HT1080 (cell line): Measurements from ENCODE around the gene BLTP3B. TPM values are rescaled to one million over a fixed set of nuclear protein-coding genes. Genes with fewer than 3 reads are reported as not detected.
"Not testable (repeated sequence)": the region's sequence is repeated elsewhere in the genome, so short reads cannot be mapped to it uniquely, and the experiment has no call there.

Experiments used
- DNase-seq: peaks from one replicate; pipeline ENCODE4 v3.0.0-alpha.2; 2015; ENCODE audit warnings: low read depth
- polyA plus RNA-seq, 2 experiments: library from polyadenylated mRNA; depleted of rRNA; stranded (reverse); fragments of >200 nt; gene quantifications; 2 replicates each; pipeline ENCODE4 v1.2.3, GENCODE V29; 2015
- total RNA-seq: library from RNA; depleted of rRNA; stranded (reverse); fragments of >200 nt; shearing (Covaris generic); gene quantifications from 2 replicates; pipeline ENCODE4 v1.2.3, GENCODE V29; 2014; rRNA removed

The BLTP3B gene
- total RNA-seq = 23.6 and 24.0 TPM in 2 replicates
- 13.0 and 18.1 TPM in 2 replicates for polyA plus RNA-seq (2015; cell fraction: cytosol; rRNA removed)
- 9.7 and 11.3 TPM in 2 replicates for polyA plus RNA-seq (2015; cell fraction: nucleus; rRNA removed)

DNA sequence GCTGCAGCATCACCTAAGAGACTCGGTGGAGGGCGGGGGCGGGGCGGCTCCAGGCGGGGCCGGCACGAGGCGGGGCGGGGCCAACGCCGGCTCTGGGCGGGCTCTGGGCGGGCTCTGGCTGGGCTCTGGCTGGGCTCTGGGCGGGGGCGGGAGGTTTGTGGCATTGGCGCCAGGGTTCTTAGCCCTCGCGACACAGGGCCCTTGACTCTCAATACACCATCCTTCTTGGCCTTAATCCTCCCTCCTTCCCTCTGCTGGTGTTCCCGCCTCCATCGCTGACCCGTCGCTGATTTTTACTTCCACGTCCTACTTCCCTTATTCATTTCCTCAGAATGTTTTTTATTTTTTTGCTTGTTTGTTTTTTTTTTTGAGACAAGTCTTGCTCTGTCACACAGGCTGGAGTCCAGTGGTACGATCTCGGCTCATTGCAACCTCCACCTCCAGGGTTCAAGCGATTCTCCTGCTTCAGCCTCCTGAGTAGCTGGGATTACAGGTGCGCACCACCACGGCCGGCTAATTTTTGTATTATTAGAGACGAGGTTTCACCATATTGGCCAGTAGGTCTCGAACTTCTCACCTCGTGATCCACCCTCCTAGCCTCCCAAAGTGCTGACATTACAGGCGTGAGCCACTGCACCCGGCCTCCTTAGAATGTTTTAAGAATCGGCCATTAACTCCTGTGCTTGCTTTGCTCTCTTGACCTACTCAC lies at the start of gene BLTP3B:
TSS of gene BLTP3B (minus strand) at position 24 of the 709 bp plus-strand sequence. CDS start 239 bp downstream, outside the sequence.
- DNase-seq = peak; percentile 70

GRCh38 chr12:100189636-100190394 lies 47.1 kb upstream of the BLTP3B start:
- no peak for DNase-seq

DNA sequence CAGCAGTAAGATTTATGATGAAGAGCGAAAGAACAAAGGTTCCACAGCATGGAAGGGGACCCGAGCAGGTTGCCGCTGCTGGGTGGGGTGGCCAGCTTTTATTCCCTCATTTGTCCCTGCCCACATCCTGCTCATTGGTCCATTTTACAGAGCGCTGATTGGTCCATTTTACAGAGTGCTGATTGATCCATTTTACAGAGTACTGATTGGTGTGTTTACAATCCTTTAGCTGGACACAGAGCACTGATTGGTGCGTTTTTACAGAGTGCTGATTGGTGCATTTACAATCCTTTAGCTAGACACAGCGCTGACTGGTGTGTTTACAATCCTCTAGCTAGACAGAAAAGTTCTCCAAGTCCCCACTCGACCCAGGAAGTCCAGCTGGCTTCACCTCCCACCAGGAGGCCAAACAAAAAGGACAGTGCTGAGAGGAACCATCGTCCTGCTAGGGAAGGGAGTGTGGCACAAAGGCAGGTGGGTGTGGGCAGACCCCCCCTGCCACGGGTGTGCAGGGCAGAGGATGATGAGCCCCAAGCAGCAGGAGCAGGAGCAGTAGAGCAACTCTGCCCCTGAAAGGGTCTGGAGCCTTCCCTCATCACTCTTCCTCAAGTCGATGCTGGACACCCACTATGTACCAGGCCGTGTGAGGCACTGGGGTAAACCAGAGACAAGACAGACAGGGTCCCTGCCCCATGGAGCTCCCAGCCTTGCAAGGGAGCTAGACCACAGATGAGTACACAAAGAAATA lies 46.4 kb upstream of the BLTP3B start:
- DNase-seq = not testable (repeated sequence)

DNA sequence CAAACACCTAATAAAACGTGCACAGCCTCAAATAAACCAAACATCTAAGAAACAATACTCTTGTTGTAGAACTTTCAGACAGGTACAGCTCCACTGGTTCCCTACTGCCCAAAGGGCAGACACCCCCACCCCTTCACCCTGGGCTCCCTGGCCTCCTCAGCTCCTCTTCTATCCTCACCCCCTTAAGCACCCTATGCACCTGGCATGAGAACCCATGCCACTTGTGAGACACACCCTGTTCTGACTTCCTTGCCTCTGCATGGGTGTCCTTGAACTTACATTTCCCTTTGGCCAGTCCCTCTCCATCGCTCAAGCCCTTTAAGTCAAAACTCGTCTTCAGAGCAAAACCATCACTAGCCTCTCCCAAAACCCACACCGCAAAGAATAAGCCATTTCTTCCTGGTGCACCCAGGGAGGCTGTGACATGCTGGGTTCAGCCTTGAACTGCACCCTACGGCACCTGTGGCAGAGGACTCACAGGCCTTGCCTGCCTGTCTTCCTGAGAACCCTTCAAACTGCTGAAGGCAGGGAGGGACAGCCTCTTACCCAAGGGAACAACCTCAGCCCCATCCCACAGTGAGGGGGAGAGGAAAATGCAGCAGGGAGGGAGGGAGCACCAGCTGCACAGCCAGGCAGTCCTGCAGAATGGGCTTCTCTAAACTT lies 45.3 kb upstream of the BLTP3B start:
- no peak for DNase-seq

DNA sequence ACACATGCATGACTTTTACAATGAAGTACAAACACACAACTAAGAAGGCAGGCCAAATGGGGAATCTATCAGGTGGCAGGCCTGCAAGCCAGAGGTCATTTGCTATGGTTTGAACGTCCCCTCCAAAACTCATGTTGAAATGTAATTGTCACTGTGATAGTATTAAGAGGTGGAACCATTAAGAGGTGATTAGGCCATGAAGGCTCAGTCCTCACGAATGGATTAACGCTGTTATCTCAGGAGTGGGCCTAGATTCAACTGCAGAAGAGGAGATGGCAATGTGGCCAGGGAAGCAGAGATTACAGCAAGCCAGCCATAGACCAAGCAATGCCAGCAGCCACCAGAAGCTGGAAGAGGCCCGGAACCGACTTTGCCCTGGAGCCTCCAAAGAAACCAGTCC lies 44.4 kb upstream of the BLTP3B start:
- no peak for DNase-seq

GRCh38 chr12:100186071-100186470 lies 43.4 kb upstream of the BLTP3B start:
- no peak for DNase-seq

- no peak for DNase-seq
These were observed 42.8 kb upstream of the BLTP3B start for GRCh38 chr12:100185361-100185894.

DNA sequence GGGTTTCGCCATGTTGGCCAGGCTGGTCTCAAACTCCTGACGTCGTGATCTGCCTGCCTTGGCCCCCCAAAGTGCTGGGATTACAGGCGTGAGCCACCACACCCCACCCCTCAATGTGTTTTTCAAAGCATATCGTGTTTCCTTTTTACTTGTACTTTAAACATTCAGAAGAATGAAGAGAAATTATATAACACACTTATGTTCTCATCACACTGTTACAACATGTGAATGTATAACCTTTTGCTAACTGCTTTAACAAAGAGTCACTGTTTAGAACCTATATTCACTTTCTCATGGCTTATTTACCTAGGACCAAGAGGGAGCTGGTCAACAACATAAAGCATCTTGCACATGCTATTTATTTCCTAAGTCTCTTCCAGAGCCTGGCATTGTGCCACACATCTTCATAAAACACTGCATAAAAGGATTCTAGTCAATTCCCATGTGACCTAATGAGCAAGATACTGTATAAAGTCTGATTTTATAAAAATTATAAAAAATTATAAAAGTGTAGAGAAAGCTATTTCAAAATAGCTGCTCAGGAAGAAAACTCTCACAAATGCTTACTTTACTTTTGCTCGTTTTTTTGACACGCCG lies 42.0 kb upstream of the BLTP3B start:
- no peak for DNase-seq

GRCh38 chr12:100179252-100179651 lies 36.6 kb upstream of the BLTP3B start:
- no peak for DNase-seq

DNA sequence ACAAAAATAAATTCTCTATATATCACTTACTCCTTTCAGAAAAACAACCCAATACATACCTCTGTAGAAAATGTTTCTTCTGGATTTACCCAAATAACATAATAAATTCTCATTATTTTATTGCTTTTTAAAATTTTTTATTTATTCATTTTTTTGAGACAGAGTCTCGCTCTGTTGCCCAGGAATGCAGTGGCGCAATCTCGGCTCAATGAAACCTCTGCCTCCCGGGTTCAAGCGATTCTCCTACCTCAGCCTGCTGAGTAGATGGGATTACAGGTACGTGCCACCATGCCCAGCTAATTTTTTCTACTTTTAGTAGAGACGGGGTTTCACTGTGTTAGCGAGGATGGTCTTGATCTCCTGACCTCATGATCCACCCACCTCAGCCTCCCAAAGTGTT lies 33.8 kb upstream of the BLTP3B start:
- DNase-seq = not testable (repeated sequence)

DNA sequence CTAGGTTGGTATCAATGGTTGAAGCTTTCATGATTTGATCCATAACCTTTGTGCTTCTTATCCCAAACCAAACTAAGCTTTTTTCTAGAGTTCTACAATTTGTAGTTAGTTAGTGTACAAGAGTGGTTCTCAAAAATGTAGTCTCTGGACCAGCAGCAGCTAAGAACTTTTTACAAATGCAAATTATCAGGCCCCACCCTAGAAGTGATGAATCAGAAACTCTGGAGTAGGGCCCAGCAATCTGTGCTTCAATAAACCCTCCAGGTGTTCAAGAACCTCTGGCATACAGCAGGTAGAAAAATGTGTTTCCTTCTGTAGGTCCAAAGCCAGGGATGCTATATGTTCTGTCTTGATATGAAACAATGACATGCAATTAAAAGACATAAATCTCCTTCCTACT lies 31.8 kb upstream of the BLTP3B start:
- no peak for DNase-seq

- no peak for DNase-seq
These were observed 30.4 kb upstream of the BLTP3B start for GRCh38 chr12:100173111-100173510.

GRCh38 chr12:100171248-100171647 lies 28.6 kb upstream of the BLTP3B start:
- no peak for DNase-seq

DNA sequence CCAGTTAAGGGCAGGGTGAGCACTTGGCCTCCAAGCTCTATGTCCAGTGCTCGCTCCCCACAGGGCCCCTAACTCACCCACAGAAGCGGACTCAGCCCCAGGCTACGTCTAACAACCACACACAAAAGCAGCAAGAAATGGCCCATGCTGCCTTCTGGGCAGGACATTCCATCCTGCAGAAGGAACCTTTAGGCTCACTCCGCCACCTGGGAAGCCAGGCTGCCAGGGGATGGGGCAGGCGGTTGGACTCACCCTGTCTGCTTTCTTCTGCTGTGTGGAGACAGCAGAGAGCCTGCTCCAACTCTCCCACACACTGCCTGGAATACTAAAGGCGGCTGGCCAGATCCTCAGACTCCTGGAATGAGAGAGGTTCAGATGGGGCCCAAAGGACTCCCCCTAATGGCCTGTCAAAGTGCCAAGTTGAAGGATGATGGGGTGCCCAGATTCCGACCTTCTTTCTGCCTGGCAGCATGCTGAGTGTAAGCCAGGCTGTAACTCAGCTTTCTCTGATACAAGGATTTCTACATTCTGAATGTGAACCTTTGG lies 27.7 kb upstream of the BLTP3B start:
- DNase-seq = no peak

DNA sequence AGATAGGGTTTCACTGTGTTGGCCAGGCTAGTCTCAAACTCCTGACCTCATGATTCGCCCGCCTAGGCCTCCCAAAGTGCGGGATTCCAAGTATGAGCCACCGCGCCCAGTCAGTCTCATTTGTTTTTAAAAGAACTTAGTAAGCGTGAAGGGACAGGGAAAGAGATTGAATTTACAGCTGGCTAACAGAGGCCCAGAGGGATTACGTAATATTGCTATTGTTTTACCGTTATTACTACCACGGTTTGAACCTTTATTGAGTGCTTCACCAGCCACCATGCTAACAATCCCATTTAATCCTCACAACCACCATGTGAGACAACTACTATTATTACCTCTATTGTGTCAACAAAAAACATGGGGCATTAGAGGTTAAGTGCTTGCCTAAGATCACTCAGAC lies 26.7 kb upstream of the BLTP3B start:
- no peak for DNase-seq

GRCh38 chr12:100168562-100168961 lies 25.9 kb upstream of the BLTP3B start:
- DNase-seq = no peak

DNA sequence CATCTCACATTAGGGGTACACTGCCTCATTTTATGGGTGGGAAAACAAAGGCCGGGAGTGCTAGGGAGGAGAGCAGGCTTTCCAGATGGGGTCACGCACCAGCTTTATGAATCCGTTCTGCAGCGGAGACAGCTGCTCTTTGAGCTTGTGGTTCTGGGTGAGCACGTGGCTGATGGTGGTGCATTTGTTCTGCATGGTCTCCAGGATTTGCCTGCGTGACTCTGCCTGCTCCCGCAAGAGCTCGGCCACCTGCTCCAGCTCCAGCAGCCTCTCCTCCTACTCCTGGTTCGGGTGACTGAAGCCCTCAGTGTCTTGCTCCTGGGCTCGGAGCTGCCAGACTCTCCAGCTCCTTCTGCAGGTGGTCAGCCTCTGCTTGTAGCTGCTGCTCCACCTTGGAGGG lies 23.6 kb upstream of the BLTP3B start:
- DNase-seq = no peak

DNA sequence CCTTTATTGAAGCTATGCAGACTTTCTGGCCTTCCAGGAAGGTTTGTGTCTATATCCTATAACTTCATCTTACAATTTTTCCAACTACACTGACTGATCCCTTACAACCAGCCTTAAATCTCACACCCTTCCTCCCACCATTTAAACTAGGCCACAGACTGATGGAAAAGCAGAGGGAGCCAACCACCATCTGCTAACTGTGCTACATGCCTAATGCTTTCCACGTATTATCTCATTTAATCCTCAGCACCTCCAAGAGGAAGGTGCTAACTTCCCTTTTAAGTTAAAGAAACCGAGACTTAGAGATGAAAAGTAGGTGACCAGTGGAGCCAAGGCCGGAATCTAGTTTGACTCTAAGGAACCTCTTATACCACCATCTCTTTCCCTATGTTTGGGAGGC lies 22.7 kb upstream of the BLTP3B start:
- DNase-seq = no peak

DNA sequence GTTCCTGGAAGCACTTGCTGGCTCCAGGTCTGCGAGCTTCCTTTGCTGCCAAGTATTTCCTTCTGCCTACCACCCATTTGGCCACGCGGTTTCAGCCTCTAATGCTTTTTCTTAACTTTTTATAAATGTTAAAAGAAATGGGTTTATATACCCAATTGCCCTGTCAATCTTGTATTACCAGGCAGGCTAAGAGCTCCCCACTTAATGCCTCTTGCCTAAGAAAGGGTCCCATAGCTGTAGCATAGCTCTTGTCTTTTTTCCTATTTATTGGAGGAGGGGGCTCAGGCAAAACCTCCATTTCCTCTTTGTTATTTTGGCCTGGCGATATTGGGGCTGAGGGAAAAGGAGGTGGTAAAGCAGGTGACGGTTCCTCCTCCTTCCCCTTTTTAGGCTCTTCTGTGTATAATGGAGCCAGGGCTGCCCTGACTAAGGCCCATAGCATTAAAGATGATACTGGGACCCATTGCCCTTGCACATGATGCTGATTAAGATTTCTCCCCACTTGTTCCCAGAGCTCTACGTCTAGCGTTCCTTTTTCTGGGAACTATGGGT lies 21.6 kb upstream of the BLTP3B start:
- no peak for DNase-seq
